GM23338 (cell line): ENCODE results near the gene CACNB2. TPM values are rescaled to one million over a fixed set of nuclear protein-coding genes. Genes with fewer than 3 reads are reported as not detected.
"Not testable (repeated sequence)": the region's sequence is repeated elsewhere in the genome, so short reads cannot be mapped to it uniquely, and the experiment has no call there.

Experiments
- ATAC-seq: fragments of 200-7000 bp; cut with Tn5 transposase; 3 replicates; pipeline ENCODE4 v1.9.1; 2020
- DNase-seq: peaks from one replicate; pipeline ENCODE4 v3.0.0-alpha.2; 2015; ENCODE audit warnings: low spot score
- H2AFZ ChIP-seq: fragments of 200-600 bp; sonication (generic); 2 replicates; pipeline ENCODE4 v1.8.0; 2016; ENCODE audit warnings: antibody characterized with exemption, mild to moderate bottlenecking, moderate library complexity
- H3F3A ChIP-seq: fragments of 200-600 bp; sonication (generic); replicated peaks from 2 replicates; pipeline ENCODE4 v1.8.0; 2017; ENCODE audit warnings: antibody characterized with exemption, mixed run types, low read depth
- H3K27ac ChIP-seq: fragments of 200-600 bp; sonication (generic); 2 replicates; pipeline ENCODE4 v1.6.1; 2016; ENCODE audit warnings: low read depth
- H3K27me3 ChIP-seq: fragments of 200-600 bp; sonication (generic); 2 replicates; pipeline ENCODE4 v1.8.0; 2016; ENCODE audit warnings: mild to moderate bottlenecking, mixed run types, moderate library complexity; ENCODE audit not compliant: insufficient read depth
- H3K36me3 ChIP-seq: fragments of 200-600 bp; sonication (generic); 2 replicates; pipeline ENCODE4 v1.8.0; 2016; ENCODE audit warnings: mild to moderate bottlenecking; ENCODE audit not compliant: insufficient read depth
- H3K4me1 ChIP-seq: fragments of 200-600 bp; sonication (generic); 2 replicates; pipeline ENCODE4 v1.8.0; 2016; ENCODE audit warnings: mild to moderate bottlenecking, moderate library complexity; ENCODE audit not compliant: insufficient read depth
- H3K4me2 ChIP-seq: fragments of 200-600 bp; sonication (generic); 2 replicates; pipeline ENCODE4 v1.7.1; 2017; ENCODE audit warnings: mixed run types
- H3K4me3 ChIP-seq: fragments of 200-600 bp; sonication (generic); 2 replicates; pipeline ENCODE4 v1.6.1; 2016; ENCODE audit warnings: mixed run types
- H3K79me2 ChIP-seq: fragments of 200-600 bp; sonication (generic); replicated peaks from 2 replicates; pipeline ENCODE4 v1.8.0; 2017; ENCODE audit warnings: mild to moderate bottlenecking; ENCODE audit not compliant: insufficient read depth
- H3K9me2 ChIP-seq: fragments of 200-600 bp; sonication (generic); 2 replicates; pipeline ENCODE4 v1.8.0; 2017; ENCODE audit not compliant: insufficient read depth
- H4K20me1 ChIP-seq: fragments of 200-600 bp; sonication (generic); replicated peaks from 2 replicates; pipeline ENCODE4 v1.8.0; 2017; ENCODE audit warnings: mild to moderate bottlenecking; ENCODE audit not compliant: insufficient read depth
- H3K27ac Mint-ChIP-seq: 2 replicates; pipeline ENCODE4 v1.8.0; 2020; ENCODE audit warnings: inconsistent platforms, mild to moderate bottlenecking, moderate library complexity, mixed read lengths
- H3K27me3 Mint-ChIP-seq: 3 replicates; pipeline ENCODE4 v1.8.0; 2022; ENCODE audit warnings: low read depth, mild to moderate bottlenecking, moderate library complexity, mixed read lengths, inconsistent platforms; ENCODE audit not compliant: insufficient read depth, poor library complexity
- H3K36me3 Mint-ChIP-seq: 3 replicates; pipeline ENCODE4 v1.8.0; 2021; ENCODE audit warnings: low read depth, mild to moderate bottlenecking, inconsistent platforms, moderate library complexity, mixed read lengths
- H3K4me1 Mint-ChIP-seq: 3 replicates; pipeline ENCODE4 v1.8.0; 2020; ENCODE audit warnings: mild to moderate bottlenecking, inconsistent platforms, mixed read lengths
- H3K4me3 Mint-ChIP-seq: 3 replicates; pipeline ENCODE4 v1.8.0; 2021; ENCODE audit warnings: moderate library complexity, mild to moderate bottlenecking, inconsistent platforms, mixed read lengths
- H3K9me3 Mint-ChIP-seq: 3 replicates; pipeline ENCODE4 v1.8.0; 2020; ENCODE audit warnings: moderate library complexity, mild to moderate bottlenecking, inconsistent platforms, mixed read lengths
- EZH2phosphoT487 ChIP-seq: fragments of 200-600 bp; sonication (generic); IDR thresholded peaks from one replicate; pipeline ENCODE4 v1.8.1; 2018; ENCODE audit warnings: antibody characterized with exemption; ENCODE audit not compliant: unreplicated experiment
- JUNB ChIP-seq: IDR thresholded peaks from one replicate; pipeline ENCODE4 v1.6.1; 2016; ENCODE audit warnings: antibody characterized with exemption; ENCODE audit not compliant: unreplicated experiment
- NANOG ChIP-seq: IDR thresholded peaks from 2 replicates; pipeline ENCODE4 v1.6.1; 2016; ENCODE audit warnings: antibody characterized with exemption, borderline replicate concordance
- POLR2AphosphoS5 ChIP-seq: IDR thresholded peaks from 2 replicates; pipeline ENCODE4 v1.6.1; 2016; ENCODE audit warnings: antibody characterized with exemption, low read depth
- STAT1 ChIP-seq: IDR thresholded peaks from one replicate; pipeline ENCODE4 v1.6.1; 2016; ENCODE audit warnings: antibody characterized with exemption; ENCODE audit not compliant: unreplicated experiment
- polyA plus RNA-seq: library from polyadenylated mRNA; unstranded; fragments of >200 nt; fragmentation: Nextera tagmentation; extraction: Ambion mirVana; gene quantifications from 2 replicates; pipeline ENCODE4 v1.2.1, GENCODE V29; 2016
- total RNA-seq: library from RNA; depleted of rRNA; stranded (reverse); fragments of >200 nt; shearing (Covaris generic); gene quantifications from 2 replicates; pipeline ENCODE4 v1.2.3, GENCODE V29; 2014
- TF ChIP-seq, protein P1 (sequence below): fragments of 250-450 bp; sonication (Bioruptor Pico); IDR thresholded peaks from 2 replicates; pipeline ENCODE4 v1.5.0; 2020; ENCODE audit warnings: mild to moderate bottlenecking, moderate library complexity
- TF ChIP-seq, protein P2 (sequence below), 2 experiments: fragments of 200-600 bp in 1 of 2; sonication (generic) in 1 of 2; conservative IDR thresholded peaks; 2 replicates each; pipeline versions ENCODE4 v1.5.1 to v1.6.1; 2016 to 2017; ENCODE audit warnings: antibody characterized with exemption in 2 of 2, low read depth in 2 of 2, mild to moderate bottlenecking in 2 of 2, moderate library complexity in 1 of 2

Gene CACNB2
- total and polyA plus RNA-seq, 2 experiments from 2014 or later: 5.0 to 5.9 TPM

DNA sequence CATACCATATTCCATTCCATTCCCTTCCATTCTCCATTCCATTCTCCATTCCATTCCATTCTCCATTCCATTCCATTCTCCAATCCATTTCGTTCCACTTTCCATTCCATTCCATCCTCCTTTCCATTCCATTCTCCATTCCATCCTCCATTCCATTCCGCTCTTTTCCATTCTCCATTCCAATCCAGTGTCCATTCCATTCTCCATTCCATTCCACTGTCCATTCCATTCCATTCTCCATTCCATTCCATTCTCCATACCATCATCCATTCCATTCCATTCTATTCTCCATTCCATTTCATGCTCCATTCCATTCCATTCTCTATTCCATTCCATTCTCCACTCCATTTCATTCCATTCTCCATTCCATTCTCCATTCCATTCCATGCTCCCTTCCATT is 430.2 kb downstream of the CACNB2 start:
- H3K36me3 ChIP-seq: peaks cover 12% of the 10 kb centered on the region
- not testable (repeated sequence) for H3K36me3 Mint-ChIP-seq, H3K4me2 ChIP-seq, H2AFZ ChIP-seq, H3K27me3 Mint-ChIP-seq, H3K27ac Mint-ChIP-seq, H3K4me3 Mint-ChIP-seq, H3K9me2 ChIP-seq, ATAC-seq, H3F3A ChIP-seq, H3K4me1 ChIP-seq, H3K27me3 ChIP-seq, H3K79me2 ChIP-seq, H4K20me1 ChIP-seq, DNase-seq, H3K9me3 Mint-ChIP-seq, H3K4me1 Mint-ChIP-seq, H3K27ac ChIP-seq, H3K4me3 ChIP-seq

- no peaks in the 10 kb centered on the region for H3K4me1 Mint-ChIP-seq
- Histone ChIP-seq H3K79me2 (no peaks in the 10 kb centered on the region), H3K27ac (no peak overlapping the region), H3K9me2 (no peaks in the 10 kb centered on the region), H3K27me3 (no peaks in the 10 kb centered on the region), H3F3A (no peaks in the 10 kb centered on the region), H4K20me1 (no peaks in the 10 kb centered on the region), H3K4me2 (no peak overlapping the region), H3K4me1 (no peaks in the 10 kb centered on the region), H3K4me3 (no peak overlapping the region), H2AFZ (no peak overlapping the region), H3K36me3 (peaks cover 12% of the 10 kb centered on the region)
- H3K27me3 Mint-ChIP-seq: no peaks in the 10 kb centered on the region
- ATAC-seq: no peak
- TF ChIP-seq, protein P1, sequence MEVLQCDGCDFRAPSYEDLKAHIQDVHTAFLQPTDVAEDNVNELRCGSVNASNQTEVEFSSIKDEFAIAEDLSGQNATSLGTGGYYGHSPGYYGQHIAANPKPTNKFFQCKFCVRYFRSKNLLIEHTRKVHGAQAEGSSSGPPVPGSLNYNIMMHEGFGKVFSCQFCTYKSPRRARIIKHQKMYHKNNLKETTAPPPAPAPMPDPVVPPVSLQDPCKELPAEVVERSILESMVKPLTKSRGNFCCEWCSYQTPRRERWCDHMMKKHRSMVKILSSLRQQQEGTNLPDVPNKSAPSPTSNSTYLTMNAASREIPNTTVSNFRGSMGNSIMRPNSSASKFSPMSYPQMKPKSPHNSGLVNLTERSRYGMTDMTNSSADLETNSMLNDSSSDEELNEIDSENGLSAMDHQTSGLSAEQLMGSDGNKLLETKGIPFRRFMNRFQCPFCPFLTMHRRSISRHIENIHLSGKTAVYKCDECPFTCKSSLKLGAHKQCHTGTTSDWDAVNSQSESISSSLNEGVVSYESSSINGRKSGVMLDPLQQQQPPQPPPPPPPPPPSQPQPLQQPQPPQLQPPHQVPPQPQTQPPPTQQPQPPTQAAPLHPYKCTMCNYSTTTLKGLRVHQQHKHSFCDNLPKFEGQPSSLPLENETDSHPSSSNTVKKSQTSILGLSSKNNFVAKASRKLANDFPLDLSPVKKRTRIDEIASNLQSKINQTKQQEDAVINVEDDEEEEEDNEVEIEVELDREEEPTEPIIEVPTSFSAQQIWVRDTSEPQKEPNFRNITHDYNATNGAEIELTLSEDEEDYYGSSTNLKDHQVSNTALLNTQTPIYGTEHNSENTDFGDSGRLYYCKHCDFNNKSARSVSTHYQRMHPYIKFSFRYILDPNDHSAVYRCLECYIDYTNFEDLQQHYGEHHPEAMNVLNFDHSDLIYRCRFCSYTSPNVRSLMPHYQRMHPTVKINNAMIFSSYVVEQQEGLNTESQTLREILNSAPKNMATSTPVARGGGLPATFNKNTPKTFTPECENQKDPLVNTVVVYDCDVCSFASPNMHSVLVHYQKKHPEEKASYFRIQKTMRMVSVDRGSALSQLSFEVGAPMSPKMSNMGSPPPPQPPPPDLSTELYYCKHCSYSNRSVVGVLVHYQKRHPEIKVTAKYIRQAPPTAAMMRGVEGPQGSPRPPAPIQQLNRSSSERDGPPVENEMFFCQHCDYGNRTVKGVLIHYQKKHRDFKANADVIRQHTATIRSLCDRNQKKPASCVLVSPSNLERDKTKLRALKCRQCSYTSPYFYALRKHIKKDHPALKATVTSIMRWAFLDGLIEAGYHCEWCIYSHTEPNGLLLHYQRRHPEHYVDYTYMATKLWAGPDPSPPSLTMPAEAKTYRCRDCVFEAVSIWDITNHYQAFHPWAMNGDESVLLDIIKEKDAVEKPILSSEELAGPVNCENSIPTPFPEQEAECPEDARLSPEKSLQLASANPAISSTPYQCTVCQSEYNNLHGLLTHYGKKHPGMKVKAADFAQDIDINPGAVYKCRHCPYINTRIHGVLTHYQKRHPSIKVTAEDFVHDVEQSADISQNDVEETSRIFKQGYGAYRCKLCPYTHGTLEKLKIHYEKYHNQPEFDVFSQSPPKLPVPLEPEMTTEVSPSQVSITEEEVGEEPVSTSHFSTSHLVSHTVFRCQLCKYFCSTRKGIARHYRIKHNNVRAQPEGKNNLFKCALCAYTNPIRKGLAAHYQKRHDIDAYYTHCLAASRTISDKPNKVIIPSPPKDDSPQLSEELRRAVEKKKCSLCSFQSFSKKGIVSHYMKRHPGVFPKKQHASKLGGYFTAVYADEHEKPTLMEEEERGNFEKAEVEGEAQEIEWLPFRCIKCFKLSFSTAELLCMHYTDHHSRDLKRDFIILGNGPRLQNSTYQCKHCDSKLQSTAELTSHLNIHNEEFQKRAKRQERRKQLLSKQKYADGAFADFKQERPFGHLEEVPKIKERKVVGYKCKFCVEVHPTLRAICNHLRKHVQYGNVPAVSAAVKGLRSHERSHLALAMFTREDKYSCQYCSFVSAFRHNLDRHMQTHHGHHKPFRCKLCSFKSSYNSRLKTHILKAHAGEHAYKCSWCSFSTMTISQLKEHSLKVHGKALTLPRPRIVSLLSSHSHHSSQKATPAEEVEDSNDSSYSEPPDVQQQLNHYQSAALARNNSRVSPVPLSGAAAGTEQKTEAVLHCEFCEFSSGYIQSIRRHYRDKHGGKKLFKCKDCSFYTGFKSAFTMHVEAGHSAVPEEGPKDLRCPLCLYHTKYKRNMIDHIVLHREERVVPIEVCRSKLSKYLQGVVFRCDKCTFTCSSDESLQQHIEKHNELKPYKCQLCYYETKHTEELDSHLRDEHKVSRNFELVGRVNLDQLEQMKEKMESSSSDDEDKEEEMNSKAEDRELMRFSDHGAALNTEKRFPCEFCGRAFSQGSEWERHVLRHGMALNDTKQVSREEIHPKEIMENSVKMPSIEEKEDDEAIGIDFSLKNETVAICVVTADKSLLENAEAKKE (CRISPR knock-in tag): no peak
- no peak for TF ChIP-seq POLR2AphosphoS5
- no peak for TF ChIP-seq NANOG
- TF ChIP-seq EZH2phosphoT487: no peak
- TF ChIP-seq STAT1: no peak
- TF ChIP-seq, protein P2, sequence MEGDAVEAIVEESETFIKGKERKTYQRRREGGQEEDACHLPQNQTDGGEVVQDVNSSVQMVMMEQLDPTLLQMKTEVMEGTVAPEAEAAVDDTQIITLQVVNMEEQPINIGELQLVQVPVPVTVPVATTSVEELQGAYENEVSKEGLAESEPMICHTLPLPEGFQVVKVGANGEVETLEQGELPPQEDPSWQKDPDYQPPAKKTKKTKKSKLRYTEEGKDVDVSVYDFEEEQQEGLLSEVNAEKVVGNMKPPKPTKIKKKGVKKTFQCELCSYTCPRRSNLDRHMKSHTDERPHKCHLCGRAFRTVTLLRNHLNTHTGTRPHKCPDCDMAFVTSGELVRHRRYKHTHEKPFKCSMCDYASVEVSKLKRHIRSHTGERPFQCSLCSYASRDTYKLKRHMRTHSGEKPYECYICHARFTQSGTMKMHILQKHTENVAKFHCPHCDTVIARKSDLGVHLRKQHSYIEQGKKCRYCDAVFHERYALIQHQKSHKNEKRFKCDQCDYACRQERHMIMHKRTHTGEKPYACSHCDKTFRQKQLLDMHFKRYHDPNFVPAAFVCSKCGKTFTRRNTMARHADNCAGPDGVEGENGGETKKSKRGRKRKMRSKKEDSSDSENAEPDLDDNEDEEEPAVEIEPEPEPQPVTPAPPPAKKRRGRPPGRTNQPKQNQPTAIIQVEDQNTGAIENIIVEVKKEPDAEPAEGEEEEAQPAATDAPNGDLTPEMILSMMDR (conservative IDR thresholded peaks at IDR 0.05; ENCODE audit: low read depth in 2 of 2): no peak
- TF ChIP-seq JUNB: no peak
- H3K27ac Mint-ChIP-seq: no peak overlapping the region
- no peak for DNase-seq
- H3K9me3 Mint-ChIP-seq: peaks cover 6% of the 10 kb centered on the region; the same call in 2 of the 3 replicates
- no peaks in the 10 kb centered on the region; the same call in 1 of the 3 replicates for H3K36me3 Mint-ChIP-seq
- H3K4me3 Mint-ChIP-seq: no peak overlapping the region
Measured at GRCh38 chr10:18571076-18571475, 430.9 kb downstream of the CACNB2 start.
